Astrocyte of the cerebellum (primary cell): ENCODE results near the gene IP6K3.

Source experiments
- DNase-seq: peaks from one replicate; pipeline ENCODE4 v3.0.0-alpha.2; 2011; ENCODE audit warnings: low read depth
- H3K4me3 ChIP-seq: 2 replicates; pipeline ENCODE4 v1.5.1; 2011; ENCODE audit warnings: mild to moderate bottlenecking, low read depth, low read length, moderate library complexity
- in situ Hi-C: cut with HindIII; loops from 2 replicates; pipeline ENCODE4 v1.10.0; 2017; ENCODE audit warnings: low sequenced_read_pairs
- TF ChIP-seq, protein P1 (sequence below): IDR thresholded peaks from 2 replicates; pipeline ENCODE4 v1.5.1; 2012; ENCODE audit warnings: low read length, low read depth, moderate library complexity, mild to moderate bottlenecking; ENCODE audit errors: missing control alignments

IP6K3 gene

DNA sequence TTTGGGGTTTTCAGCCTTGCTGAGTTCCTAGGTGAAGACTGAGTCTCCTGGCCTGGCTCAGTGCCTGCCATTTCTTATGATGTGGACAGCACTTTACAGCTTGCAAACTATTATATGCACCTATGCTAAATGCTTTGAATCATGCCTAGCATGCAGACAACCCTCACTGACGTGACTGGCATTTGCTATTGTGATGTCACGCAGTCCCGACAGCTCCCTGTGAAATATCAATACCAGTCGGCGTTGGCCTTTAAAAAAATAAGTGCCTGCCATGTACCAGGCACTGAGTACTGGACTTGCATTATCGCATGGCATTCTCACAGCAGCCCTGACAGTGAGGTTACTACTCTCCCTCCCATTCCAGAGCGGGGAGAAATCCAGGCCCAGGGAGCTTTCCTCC is 70.7 kb downstream of the IP6K3 start:
- TF ChIP-seq, protein P1, sequence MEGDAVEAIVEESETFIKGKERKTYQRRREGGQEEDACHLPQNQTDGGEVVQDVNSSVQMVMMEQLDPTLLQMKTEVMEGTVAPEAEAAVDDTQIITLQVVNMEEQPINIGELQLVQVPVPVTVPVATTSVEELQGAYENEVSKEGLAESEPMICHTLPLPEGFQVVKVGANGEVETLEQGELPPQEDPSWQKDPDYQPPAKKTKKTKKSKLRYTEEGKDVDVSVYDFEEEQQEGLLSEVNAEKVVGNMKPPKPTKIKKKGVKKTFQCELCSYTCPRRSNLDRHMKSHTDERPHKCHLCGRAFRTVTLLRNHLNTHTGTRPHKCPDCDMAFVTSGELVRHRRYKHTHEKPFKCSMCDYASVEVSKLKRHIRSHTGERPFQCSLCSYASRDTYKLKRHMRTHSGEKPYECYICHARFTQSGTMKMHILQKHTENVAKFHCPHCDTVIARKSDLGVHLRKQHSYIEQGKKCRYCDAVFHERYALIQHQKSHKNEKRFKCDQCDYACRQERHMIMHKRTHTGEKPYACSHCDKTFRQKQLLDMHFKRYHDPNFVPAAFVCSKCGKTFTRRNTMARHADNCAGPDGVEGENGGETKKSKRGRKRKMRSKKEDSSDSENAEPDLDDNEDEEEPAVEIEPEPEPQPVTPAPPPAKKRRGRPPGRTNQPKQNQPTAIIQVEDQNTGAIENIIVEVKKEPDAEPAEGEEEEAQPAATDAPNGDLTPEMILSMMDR = no peak
- in situ Hi-C loops = no loop called here
- no peak overlapping the region for H3K4me3 ChIP-seq
- DNase-seq = no peak

DNA sequence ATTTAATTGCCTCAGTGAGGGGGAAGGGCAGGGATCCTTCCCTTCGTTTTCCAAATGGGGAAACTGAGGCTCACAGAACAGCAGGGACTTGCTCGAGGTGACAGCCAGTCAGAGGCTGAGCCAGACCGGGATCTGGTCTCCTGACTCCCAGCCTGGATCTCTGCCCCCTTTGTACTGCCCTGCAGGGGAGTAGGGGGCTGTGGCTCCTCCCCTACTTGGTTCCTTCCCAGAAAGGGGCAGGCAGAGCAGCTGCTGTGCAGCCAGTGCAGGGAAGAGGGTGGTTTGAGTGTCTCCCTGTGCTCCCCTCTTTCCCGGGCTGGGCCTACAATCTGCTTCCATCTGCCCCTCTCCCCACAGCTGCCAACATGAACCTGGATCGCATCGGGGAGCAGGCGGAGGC is 72.9 kb downstream of the IP6K3 start:
- in situ Hi-C loops = no loop called here
- DNase-seq = no peak
- H3K4me3 ChIP-seq = no peak overlapping the region
- TF ChIP-seq, protein P1 = no peak

DNA sequence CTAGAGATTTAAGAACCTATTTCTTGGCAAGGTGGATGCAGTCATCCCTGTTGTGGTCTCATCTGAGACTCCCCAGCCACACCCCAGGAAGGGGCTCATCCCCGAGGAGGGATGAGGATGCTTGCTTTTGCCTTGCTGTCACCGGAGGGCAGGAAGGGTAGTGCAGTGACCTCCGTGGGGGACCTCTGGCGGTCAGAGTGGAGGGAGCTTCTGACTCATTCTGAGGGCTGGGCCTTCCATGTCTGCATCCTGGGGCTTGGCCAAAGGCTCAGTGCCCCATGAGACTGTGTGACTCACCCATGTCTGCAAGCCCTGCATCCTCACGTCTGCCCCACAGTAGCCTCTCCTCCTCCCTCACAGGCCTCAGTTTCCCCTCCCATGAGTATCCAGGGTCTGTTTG is 73.9 kb downstream of the IP6K3 start:
- in situ Hi-C loops = no loop called here
- TF ChIP-seq, protein P1 = peak; percentile 60
- no peak overlapping the region for H3K4me3 ChIP-seq
- DNase-seq = peak; percentile 80

DNA sequence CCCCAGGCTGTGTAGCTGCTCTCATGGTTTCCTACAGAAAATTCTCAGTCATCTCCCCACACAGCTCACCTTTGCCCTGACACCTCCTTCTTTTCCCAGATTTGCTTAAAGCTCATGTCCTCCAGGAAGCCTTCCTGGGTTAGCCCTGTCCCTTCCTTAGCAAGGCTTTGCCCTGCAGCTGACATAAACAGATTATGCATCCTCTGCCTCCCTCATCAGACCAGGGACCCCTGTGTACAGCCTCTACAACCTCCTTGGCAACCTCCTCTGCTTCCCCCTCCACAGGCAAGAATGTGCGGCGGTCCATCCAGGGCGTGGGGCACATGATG is 75.0 kb downstream of the IP6K3 start:
- DNase-seq = no peak
- TF ChIP-seq, protein P1 = no peak
- in situ Hi-C loops = no loop called here
- H3K4me3 ChIP-seq = no peak overlapping the region
